ENCODE measurements around the gene GDI1. TPM values are rescaled to one million over a fixed set of nuclear protein-coding genes. Genes with fewer than 3 reads are reported as not detected.

The GDI1 gene
- polyA plus RNA-seq, 4 donors: 59.2 to 76.5 (median 62.6) TPM

GRCh38 chrX:154487518-154488290 is 50.8 kb downstream of the GDI1 start:
- Histone ChIP-seq H3K27ac (ENCODE audit: low read depth in 1 of 3, low read length in 2 of 3) (no peak overlapping the region), H3K36me3 (ENCODE audit: control insufficient read depth in 3 of 3, insufficient read depth in 2 of 3, low read depth in 1 of 3, low read length in 3 of 3) (peaks cover 0 to 39% (median 0%) of the 10 kb centered on the region in 3 donors), H3K9me3 (ENCODE audit: control insufficient read depth in 2 of 2, insufficient read depth in 1 of 2, low read depth in 1 of 2, low read length in 1 of 2) (no peaks in the 10 kb centered on the region), H3K4me3 (ENCODE audit: low read depth in 1 of 3, low read length in 3 of 3) (no peak overlapping the region), H3K4me1 (ENCODE audit: control insufficient read depth in 3 of 3, insufficient read depth in 2 of 3, low read depth in 1 of 3, low read length in 2 of 3) (peaks cover 0 to 22% (median 0%) of the 10 kb centered on the region in 3 donors), H3K27me3 (ENCODE audit: control insufficient read depth in 3 of 3, insufficient read depth in 3 of 3, low read length in 3 of 3) (no peaks in the 10 kb centered on the region)
- no peak for DNase-seq
- FAIRE-seq: no peak
- WGBS, 3 donors: 87 to 95% (median 92%) methylated on average over 18 to 28 of the region's 28 CpGs

- FAIRE-seq (no peak), DNase-seq (no peak)
- Histone ChIP-seq H3K4me3 (ENCODE audit: low read depth in 1 of 3, low read length in 3 of 3) (no peak overlapping the region), H3K4me1 (ENCODE audit: control insufficient read depth in 3 of 3, insufficient read depth in 2 of 3, low read depth in 1 of 3, low read length in 2 of 3) (peaks cover 0 to 22% (median 0%) of the 10 kb centered on the region in 3 donors), H3K27me3 (ENCODE audit: control insufficient read depth in 3 of 3, insufficient read depth in 3 of 3, low read length in 3 of 3) (no peaks in the 10 kb centered on the region), H3K36me3 (ENCODE audit: control insufficient read depth in 3 of 3, insufficient read depth in 2 of 3, low read depth in 1 of 3, low read length in 3 of 3) (peaks cover 0 to 36% (median 0%) of the 10 kb centered on the region in 3 donors), H3K9me3 (ENCODE audit: control insufficient read depth in 2 of 2, insufficient read depth in 1 of 2, low read depth in 1 of 2, low read length in 1 of 2) (no peaks in the 10 kb centered on the region), H3K27ac (ENCODE audit: low read depth in 1 of 3, low read length in 2 of 3) (no peak overlapping the region)
- 80 to 89% (median 86%) methylated on average over 14 to 20 of the region's 20 CpGs for WGBS, 3 donors
Observed at GRCh38 chrX:154488336-154489075, 51.6 kb downstream of the GDI1 start.

- no peak for FAIRE-seq
- peak overlapping the region in 2 of 3 donors; percentile 80 to 92 for H3K27ac ChIP-seq (ENCODE audit: low read depth in 1 of 3, low read length in 2 of 3)
- H3K4me3 ChIP-seq (ENCODE audit: low read depth in 1 of 3, low read length in 3 of 3): peak overlapping the region in 1 of 3 donors; percentile 67
Observed at GRCh38 chrX:154489182-154489581, 52.2 kb downstream of the GDI1 start.

GRCh38 chrX:154490021-154490413 is 53.1 kb downstream of the GDI1 start:
- FAIRE-seq (no peak), DNase-seq (peak in 1 of 2 donors; percentile 19)
- H3K36me3 ChIP-seq (ENCODE audit: control insufficient read depth in 3 of 3, insufficient read depth in 2 of 3, low read depth in 1 of 3, low read length in 3 of 3): peaks cover 0 to 22% (median 0%) of the 10 kb centered on the region in 3 donors
- H3K27me3 ChIP-seq (ENCODE audit: control insufficient read depth in 3 of 3, insufficient read depth in 3 of 3, low read length in 3 of 3): no peaks in the 10 kb centered on the region
- H3K4me1 ChIP-seq (ENCODE audit: control insufficient read depth in 3 of 3, insufficient read depth in 2 of 3, low read depth in 1 of 3, low read length in 2 of 3): peaks cover 0 to 13% (median 0%) of the 10 kb centered on the region in 3 donors
- no peaks in the 10 kb centered on the region for H3K9me3 ChIP-seq (ENCODE audit: control insufficient read depth in 2 of 2, insufficient read depth in 1 of 2, low read depth in 1 of 2, low read length in 1 of 2)
- 0 to 42% (median 18%) methylated on average over 5 to 19 of the region's 19 CpGs for WGBS, 3 donors
- peak overlapping the region; percentile 41 to 67 (median 64) for H3K4me3 ChIP-seq (ENCODE audit: low read depth in 1 of 3, low read length in 3 of 3)
- H3K27ac ChIP-seq (ENCODE audit: low read depth in 1 of 3, low read length in 2 of 3): peak overlapping the region; percentile 80 to 92 (median 81)

More at GRCh38 chrX:154489182-154489581, 52.2 kb downstream of the GDI1 start:
- Histone ChIP-seq H3K9me3 (ENCODE audit: control insufficient read depth in 2 of 2, insufficient read depth in 1 of 2, low read depth in 1 of 2, low read length in 1 of 2) (no peaks in the 10 kb centered on the region), H3K27me3 (ENCODE audit: control insufficient read depth in 3 of 3, insufficient read depth in 3 of 3, low read length in 3 of 3) (no peaks in the 10 kb centered on the region), H3K36me3 (ENCODE audit: control insufficient read depth in 3 of 3, insufficient read depth in 2 of 3, low read depth in 1 of 3, low read length in 3 of 3) (peaks cover 0 to 31% (median 0%) of the 10 kb centered on the region in 3 donors), H3K4me1 (ENCODE audit: control insufficient read depth in 3 of 3, insufficient read depth in 2 of 3, low read depth in 1 of 3, low read length in 2 of 3) (peaks cover 0 to 21% (median 0%) of the 10 kb centered on the region in 3 donors)
- DNase-seq: no peak
- WGBS, 3 donors: 86 to 90% (median 88%) methylated on average over 3 to 4 of the region's 4 CpGs

- Histone ChIP-seq H3K36me3 (ENCODE audit: control insufficient read depth in 3 of 3, insufficient read depth in 2 of 3, low read depth in 1 of 3, low read length in 3 of 3) (peaks cover 0 to 17% (median 0%) of the 10 kb centered on the region in 3 donors), H3K27me3 (ENCODE audit: control insufficient read depth in 3 of 3, insufficient read depth in 3 of 3, low read length in 3 of 3) (no peaks in the 10 kb centered on the region), H3K4me3 (ENCODE audit: low read depth in 1 of 3, low read length in 3 of 3) (peak within 1 kb of the TSS; percentile 41 to 86 (median 64)), H3K4me1 (ENCODE audit: control insufficient read depth in 3 of 3, insufficient read depth in 2 of 3, low read depth in 1 of 3, low read length in 2 of 3) (peaks cover 0 to 8% (median 0%) of the 10 kb centered on the region in 3 donors), H3K9me3 (ENCODE audit: control insufficient read depth in 2 of 2, insufficient read depth in 1 of 2, low read depth in 1 of 2, low read length in 1 of 2) (no peaks in the 10 kb centered on the region), H3K27ac (ENCODE audit: low read depth in 1 of 3, low read length in 2 of 3) (peak within 1 kb of the TSS; percentile 84 to 99 (median 99))
- WGBS, 3 donors: 1 to 37% (median 7%) methylated on average over 14 to 71 of the region's 71 CpGs
- FAIRE-seq (no peak), DNase-seq (peak; percentile 90 to 94)
Observed at GRCh38 chrX:154490414-154491083, 53.6 kb downstream of the GDI1 start, which contains the start of gene SLC10A3. Gene SLC10A3 (minus strand): TSS chrX:154490629. CDS start chrX:154488940, 1,689 bp downstream.

Other genes with a start within 250 kb of the GDI1 start
- gene OPN1MW2, start 217.4 kb upstream of the GDI1 start, polyA plus RNA-seq: not detected
- not detected for gene OPN1MW3, start 179.6 kb upstream of the GDI1 start, polyA plus RNA-seq
- not detected for gene TEX28, start 142.0 kb upstream of the GDI1 start, polyA plus RNA-seq
- under 1 TPM in 2 of 4 donors, not detected in 2; 0.12 to 0.18 TPM for gene TKTL1, start 141.4 kb upstream of the GDI1 start, polyA plus RNA-seq
- gene FLNA, start 62.5 kb upstream of the GDI1 start, polyA plus RNA-seq: 100 to 1,000 TPM in 1 of 4 donors, 10 to 100 TPM in 3; 19.2 to 251 (median 73.8) TPM
- 10 to 100 TPM; 37.6 to 82.3 (median 55.6) TPM for gene EMD, start 57.9 kb upstream of the GDI1 start, polyA plus RNA-seq
- gene RPL10, start 38.8 kb upstream of the GDI1 start, polyA plus RNA-seq: 1,000 to 10,000 TPM; 3,043 to 5,653 (median 5,166) TPM
- gene DNASE1L1, start 27.9 kb upstream of the GDI1 start, polyA plus RNA-seq: 10 to 100 TPM; 17.0 to 27.4 (median 21.7) TPM
- gene TAFAZZIN, start 25.6 kb upstream of the GDI1 start, polyA plus RNA-seq: 10 to 100 TPM; 31.8 to 78.3 (median 50.8) TPM
- gene ATP6AP1, start 8.5 kb upstream of the GDI1 start, polyA plus RNA-seq: 100 to 1,000 TPM in 1 of 4 donors, 10 to 100 TPM in 3; 34.0 to 157 (median 57.4) TPM
- 100 to 1,000 TPM in 2 of 4 donors, 10 to 100 TPM in 2; 64.5 to 181 (median 119) TPM for gene FAM50A, start 7.0 kb downstream of the GDI1 start, polyA plus RNA-seq
- 10 to 100 TPM in 2 of 4 donors, 1 to 10 TPM in 2; 3.2 to 30.1 (median 9.6) TPM for gene PLXNA3, start 21.1 kb downstream of the GDI1 start, polyA plus RNA-seq
- 10 to 100 TPM in 3 of 4 donors, 1 to 10 TPM in 1; 8.1 to 26.6 (median 21.8) TPM for gene LAGE3, start 42.1 kb downstream of the GDI1 start, polyA plus RNA-seq
- 10 to 100 TPM; 23.8 to 32.3 (median 28.3) TPM for gene UBL4A, start 49.5 kb downstream of the GDI1 start, polyA plus RNA-seq
- gene SLC10A3, start 53.5 kb downstream of the GDI1 start, polyA plus RNA-seq: 10 to 100 TPM; 11.6 to 22.2 (median 15.8) TPM
- gene FAM3A, start 79.1 kb downstream of the GDI1 start, polyA plus RNA-seq: 100 to 1,000 TPM in 2 of 4 donors, 10 to 100 TPM in 2; 45.6 to 123 (median 90.1) TPM
- 10 to 100 TPM; 10.5 to 23.4 (median 13.3) TPM for gene G6PD, start 109.7 kb downstream of the GDI1 start, polyA plus RNA-seq
- 10 to 100 TPM; 17.7 to 34.9 (median 27.7) TPM for gene IKBKG, start 110.5 kb downstream of the GDI1 start, polyA plus RNA-seq
- gene CTAG1A, start 148.0 kb downstream of the GDI1 start, polyA plus RNA-seq: not detected
- gene CTAG1B, start 182.1 kb downstream of the GDI1 start, polyA plus RNA-seq: not detected
- gene CTAG2, start 216.4 kb downstream of the GDI1 start, polyA plus RNA-seq: 1 to 10 TPM in 1 of 4 donors, not detected in 3; 7.8 TPM